EH (cell line): ENCODE data around the gene PROX1.
"Not testable (repeated sequence)": the region's sequence is repeated elsewhere in the genome, so short reads cannot be mapped to it uniquely, and the experiment has no call there.

Experiments
- DNase-seq: peaks from one replicate; pipeline ENCODE4 v3.0.0-alpha.2; 2015; ENCODE audit warnings: low read depth

Gene PROX1

GRCh38 chr1:214072426-214073157, 84.8 kb downstream of the PROX1 start:
- DNase-seq = no peak

GRCh38 chr1:214074477-214074876, 86.7 kb downstream of the PROX1 start:
- no peak for DNase-seq

DNA sequence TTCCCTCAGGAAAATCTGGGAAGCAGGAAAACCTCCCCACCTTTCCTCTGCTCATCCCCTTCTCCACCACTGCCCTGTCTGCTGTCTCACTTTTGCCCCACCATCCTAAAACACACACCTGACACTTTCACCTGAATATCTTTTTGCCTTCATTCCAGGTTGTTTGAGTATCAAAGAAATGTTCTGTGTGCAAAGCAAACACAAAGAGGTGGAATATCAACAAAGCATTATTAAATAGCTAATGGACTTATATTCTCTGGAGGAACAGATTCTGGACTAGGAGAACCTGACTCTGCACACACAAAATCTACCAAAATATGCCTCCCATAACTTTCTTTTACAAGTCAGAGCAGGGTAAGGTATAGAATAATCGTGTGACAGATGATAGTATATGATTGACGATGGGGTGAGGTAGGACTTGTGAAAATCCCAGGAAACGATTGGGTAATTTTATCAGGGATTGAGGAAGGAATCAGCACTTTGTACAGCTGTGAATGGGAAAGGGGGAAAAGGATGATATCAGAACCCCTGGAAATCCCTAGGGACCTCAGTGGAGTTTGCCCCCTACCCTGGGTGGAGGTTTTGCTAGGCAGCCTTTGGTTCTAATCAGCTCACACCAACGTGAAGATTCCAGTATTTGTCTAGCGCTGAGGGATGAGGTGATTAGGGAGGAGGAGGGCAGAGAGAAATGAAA, 87.7 kb downstream of the PROX1 start:
- no peak for DNase-seq

- no peak for DNase-seq
Measured at GRCh38 chr1:214075999-214076707, 88.4 kb downstream of the PROX1 start.

DNA sequence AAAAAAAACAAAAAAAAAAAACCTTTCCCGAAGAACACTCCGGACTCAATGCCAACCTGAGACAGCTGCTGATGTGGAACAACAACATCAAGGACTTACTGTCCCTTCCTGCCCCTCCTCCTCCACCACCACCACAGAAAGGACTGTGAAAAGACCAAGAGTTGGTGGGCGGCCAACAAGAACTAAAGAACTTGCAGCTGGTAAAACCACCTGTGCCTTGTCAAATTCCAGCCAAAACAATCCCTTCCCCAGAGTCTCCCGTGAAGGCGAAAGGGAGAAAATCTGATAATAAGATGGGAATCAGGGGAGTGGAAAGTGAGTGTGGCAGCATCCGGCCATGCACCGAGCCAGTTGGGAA, 88.9 kb downstream of the PROX1 start:
- no peak for DNase-seq

DNA sequence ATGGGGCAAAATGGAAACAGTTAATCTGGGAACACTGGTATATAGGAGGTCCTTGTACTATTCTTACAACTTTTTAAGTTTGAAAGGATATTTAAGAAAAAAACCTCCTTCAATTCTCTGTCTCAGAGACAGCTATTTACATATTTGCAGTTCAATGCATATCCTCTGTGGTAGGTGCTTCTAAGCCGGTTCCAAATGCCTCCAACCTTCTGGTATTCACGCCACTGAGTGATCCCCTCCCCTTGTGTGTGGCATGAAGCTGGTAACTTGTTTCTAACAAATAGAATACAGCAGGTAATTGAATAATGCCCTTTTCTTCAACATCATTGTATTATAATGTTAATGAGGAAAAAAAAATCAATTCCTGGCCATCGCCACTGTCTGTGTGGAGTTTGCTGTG, 91.2 kb downstream of the PROX1 start:
- no peak for DNase-seq

GRCh38 chr1:214085325-214085724, 97.6 kb downstream of the PROX1 start:
- no peak for DNase-seq

DNA sequence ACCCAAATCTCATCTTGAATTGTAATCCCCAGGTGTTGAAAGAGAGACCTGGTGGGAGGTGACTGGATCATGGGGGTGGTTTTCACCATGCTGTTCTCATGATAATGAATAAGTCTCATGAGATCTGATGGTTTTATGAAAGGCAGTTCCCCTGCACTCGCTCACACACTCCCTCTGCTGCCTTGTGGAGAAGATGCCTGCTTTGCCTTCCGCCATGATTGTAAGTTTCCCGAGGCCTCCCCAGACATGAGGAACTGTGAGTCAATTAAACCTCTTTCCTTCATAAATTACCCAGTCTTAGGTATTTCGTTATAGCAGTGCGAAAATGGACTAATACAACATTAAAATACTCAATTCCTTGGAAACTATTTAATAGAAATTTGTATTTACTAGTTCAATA, 99.2 kb downstream of the PROX1 start:
- DNase-seq = no peak

GRCh38 chr1:214089003-214089402, 101.2 kb downstream of the PROX1 start:
- not testable (repeated sequence) for DNase-seq
